K562 (cell line): ENCODE measurements around the gene FNDC11. TPM values are rescaled to one million over a fixed set of nuclear protein-coding genes. Genes with fewer than 3 reads are reported as not detected.
A peak's percentile ranks its signal among the peaks of the same experiment; 100 is the strongest.

Experiments
- ATAC-seq: fragments of 200-7000 bp; cut with Tn5 transposase; 3 replicates; pipeline ENCODE4 v1.9.1; 2020; ENCODE audit warnings: moderate library complexity
- BruUV-seq: library from RNA; stranded (reverse); fragments of 400-500 nt; replicated peaks from 2 replicates; lab custom pipeline; 2021; lab: Mats Ljungman, UMichigan
- CTCF ChIA-PET: fragments of 300-600 bp; formaldehyde crosslinking; extraction: SDS; loops from one replicate; lab custom pipeline; 2021; ENCODE audit warnings: low intra/inter-chr PET ratio; lab: Yijun Ruan, JAX
- POLR2A ChIA-PET: fragments of 300-600, 350-650 bp; sonication (Branson Sonifier 250); formaldehyde crosslinking; extraction: SDS; loops from one replicate; lab custom pipeline; 2021; ENCODE audit warnings: antibody characterized with exemption, inconsistent platforms; lab: Yijun Ruan, JAX
- DNase-seq, 4 experiments: peaks; one replicate each; pipeline versions ENCODE4 v3.0.0 to v3.0.0-alpha.2; 2011 to 2018; ENCODE audit warnings: low spot score in 3 of 4, mixed read lengths in 3 of 4; ENCODE audit errors: extremely low read depth in 1 of 4
- FAIRE-seq: peaks from 2 replicates; lab custom pipeline; 2011; peaks lifted over from hg19 to GRCh38; lab: Jason Lieb, UNC
- H2AFZ ChIP-seq: 2 replicates; pipeline ENCODE4 v1.6.0; 2011; ENCODE audit warnings: low read depth, low read length, control low read depth, inconsistent platforms
- H3K27ac ChIP-seq: fragments of 200-600 bp; 3 replicates; pipeline ENCODE4 v1.8.0; 2011; ENCODE audit warnings: low read depth, mild to moderate bottlenecking, control low read depth, inconsistent platforms, low read length, moderate library complexity, mixed read lengths; ENCODE audit errors: extremely low read depth
- H3K27me3 ChIP-seq, 2 experiments: fragments of 300-600 bp in 1 of 2; 2 replicates in 1 of 2; 3 replicates in 1 of 2; pipeline versions ENCODE4 v1.6.0 to v1.8.0; 2011; ENCODE audit warnings: inconsistent platforms in 2 of 2, low read length in 2 of 2, mild to moderate bottlenecking in 1 of 2, mixed read lengths in 1 of 2, moderate library complexity in 1 of 2; ENCODE audit not compliant: control insufficient read depth in 2 of 2, insufficient read depth in 2 of 2
- H3K36me3 ChIP-seq: fragments of 300-600 bp; 3 replicates; pipeline ENCODE4 v1.8.0; 2011; ENCODE audit warnings: mild to moderate bottlenecking, low read length, inconsistent platforms; ENCODE audit not compliant: control insufficient read depth, insufficient read depth
- H3K4me1 ChIP-seq, 2 experiments: fragments of 200-600 bp in 1 of 2; replicated peaks in 1 of 2; 2 replicates in 1 of 2; 3 replicates in 1 of 2; pipeline versions ENCODE4 v1.5.1 to v1.8.0; 2011; ENCODE audit warnings: inconsistent platforms in 2 of 2, low read length in 2 of 2, mild to moderate bottlenecking in 1 of 2, mixed read lengths in 1 of 2, moderate library complexity in 1 of 2; ENCODE audit not compliant: control insufficient read depth in 2 of 2, insufficient read depth in 2 of 2
- H3K4me2 ChIP-seq: 2 replicates; pipeline ENCODE4 v1.6.1; 2011; ENCODE audit warnings: low read length, control low read depth, inconsistent platforms, mixed read lengths; ENCODE audit not compliant: insufficient read depth
- H3K4me3 ChIP-seq: fragments of 200-600 bp; sonication (generic), shearing (Covaris generic); 2 replicates; pipeline ENCODE4 v1.5.1; 2016; ENCODE audit warnings: control low read depth, inconsistent platforms
- H3K79me2 ChIP-seq: fragments of 200-600 bp; 3 replicates; pipeline ENCODE4 v1.8.0; 2011; ENCODE audit warnings: low read length, inconsistent platforms; ENCODE audit not compliant: control insufficient read depth, insufficient read depth
- H3K9ac ChIP-seq, 2 experiments: 2 replicates each; pipeline versions ENCODE4 v1.6.0 to v1.6.1; 2011; ENCODE audit warnings: low read depth in 2 of 2, low read length in 2 of 2, control low read depth in 1 of 2, inconsistent platforms in 1 of 2, mild to moderate bottlenecking in 1 of 2, mixed read lengths in 1 of 2; ENCODE audit not compliant: insufficient read depth in 1 of 2
- H3K9me1 ChIP-seq: one replicate; pipeline ENCODE4 v1.6.0; 2011; ENCODE audit warnings: inconsistent platforms, mild to moderate bottlenecking, low read length, moderate library complexity; ENCODE audit not compliant: control insufficient read depth, insufficient read depth
- H3K9me3 ChIP-seq: replicated peaks from 2 replicates; pipeline ENCODE4 v1.5.1; 2011; ENCODE audit warnings: low read depth, low read length, inconsistent platforms; ENCODE audit not compliant: control insufficient read depth, insufficient read depth
- H4K20me1 ChIP-seq: replicated peaks from 2 replicates; pipeline ENCODE4 v1.6.1; 2011; ENCODE audit warnings: low read length, inconsistent platforms, mixed read lengths; ENCODE audit not compliant: control insufficient read depth, insufficient read depth
- BCLAF1 ChIP-seq, 2 experiments: fragments of 450-650 bp in 1 of 2; IDR thresholded peaks; 2 replicates each; pipeline ENCODE4 v1.6.1; 2011 to 2017; ENCODE audit warnings: low read depth in 2 of 2, antibody characterized with exemption in 1 of 2, borderline replicate concordance in 1 of 2, low read length in 1 of 2, mild to moderate bottlenecking in 1 of 2, mixed read lengths in 1 of 2; ENCODE audit not compliant: control insufficient read depth in 1 of 2
- KDM4B ChIP-seq, 2 experiments: fragments of 450-650 bp in 1 of 2; sonication (generic) in 1 of 2; IDR thresholded peaks; 2 replicates each; pipeline ENCODE4 v1.6.1; 2016 to 2017; ENCODE audit warnings: borderline replicate concordance in 2 of 2, antibody characterized with exemption in 1 of 2, low read depth in 1 of 2, mild to moderate bottlenecking in 1 of 2
- RBM14 ChIP-seq: fragments of 200-400 bp; formaldehyde crosslinking; IDR thresholded peaks from 2 replicates; pipeline ENCODE4 v1.6.1; 2018; ENCODE audit warnings: low read depth, mild to moderate bottlenecking, low read length, moderate library complexity, borderline replicate concordance; ENCODE audit not compliant: insufficient read depth
- TEAD4 ChIP-seq, 2 experiments: sonication (generic) in 1 of 2; formaldehyde crosslinking in 1 of 2; IDR thresholded peaks; 2 replicates each; pipeline versions ENCODE4 v1.6.1 to v1.8.0; 2012 to 2022; ENCODE audit warnings: borderline replicate concordance in 1 of 2, inconsistent platforms in 1 of 2, low read length in 1 of 2, mild to moderate bottlenecking in 1 of 2, missing genetic modification reagents in 1 of 2
- XRCC5 ChIP-seq: fragments of 200-400 bp; formaldehyde crosslinking; IDR thresholded peaks from 2 replicates; pipeline ENCODE4 v1.6.1; 2017; ENCODE audit warnings: low read depth, mild to moderate bottlenecking, low read length
- ZNF785 ChIP-seq: fragments of 250-450 bp; sonication (Bioruptor Pico); IDR thresholded peaks from 2 replicates; pipeline ENCODE4 v1.4.0; 2020; ENCODE audit warnings: mild to moderate bottlenecking
- WGBS: fragments of 100-300 bp; shearing (Covaris generic); methylation state at CpG from one replicate; pipeline ENCODE4 v1.1.6; 2016; ENCODE audit warnings: low coverage, mixed read lengths; ENCODE audit not compliant: insufficient coverage; ENCODE audit errors: missing lambda C conversion rate; 5-methylcytosine and 5-hydroxymethylcytosine counted together
- in situ Hi-C: fragments of 300-500 bp; cut with MboI; formaldehyde crosslinking; loops from 4 replicates; pipeline ENCODE4 v1.15.0; 2018; ENCODE audit warnings: inconsistent platforms, mixed read lengths
- intact Hi-C: fragments of 100-400 bp; cut with micrococcal nuclease; formaldehyde crosslinking; loops from 2 replicates; pipeline ENCODE4 v1.14.2; 2022
- polyA plus RNA-seq, 8 experiments: library from polyadenylated mRNA; depleted of rRNA in 4 of 8; stranded (reverse) in 5 of 8; unstranded in 3 of 8; fragments of >200 nt; fragmentation: Nextera tagmentation in 2 of 8; fragmentation: Illumina TruSeq in 1 of 8; extraction: Ambion mirVana in 2 of 8; extraction: Trizol in 1 of 8; gene quantifications; 2 replicates each; pipeline versions ENCODE4 v1.2.1 to v1.2.3, GENCODE V29; 2011 to 2014; ENCODE audit warnings: inconsistent platforms in 1 of 8, missing spikeins in 1 of 8
- total RNA-seq, 7 experiments: library from RNA; depleted of rRNA in 6 of 7; stranded (reverse); fragments of >200 nt in 6 of 7; fragmentation: Illumina TruSeq in 2 of 7; extraction: Trizol in 2 of 7; gene quantifications; 2 replicates each; pipeline versions ENCODE4 v1.2.1 to v1.2.3, GENCODE V29; 2011 to 2021; ENCODE audit warnings: low replicate concordance in 1 of 7

The FNDC11 gene
- total and polyA plus RNA-seq, 9 of the 15 experiments (the other 6 are each of a cell fraction or from before 2014, with no cell fraction given): 0.08 to 2.3 (median 0.64) TPM; not detected in 2

GRCh38 chr20:63533871-63534393 is 20.0 kb upstream of the FNDC11 start:
- TF ChIP-seq ZNF785 (CRISPR knock-in tag) (no peak), KDM4B (IDR thresholded peaks at IDR 0.05; ENCODE audit: borderline replicate concordance in 2 of 2, low read depth in 1 of 2) (no peak), BCLAF1 (IDR thresholded peaks at IDR 0.05; ENCODE audit: borderline replicate concordance in 1 of 2, control insufficient read depth in 1 of 2, low read depth in 2 of 2, low read length in 1 of 2) (no peak), TEAD4 (IDR thresholded peaks at IDR 0.05; ENCODE audit: low read length) (no peak), TEAD4 (CRISPR knock-in tag; IDR thresholded peaks at IDR 0.05; ENCODE audit: borderline replicate concordance) (no peak), RBM14 (no peak), XRCC5 (no peak)
- TF ChIP-seq, all 486 proteins: peak for 0
- BruUV-seq: no TSS peak
- H3K79me2 ChIP-seq: no peaks in the 10 kb centered on the region
- H3K36me3 ChIP-seq: no peaks in the 10 kb centered on the region
- DNase-seq: no peak
- peaks cover 6% of the 10 kb centered on the region; the same call in 1 of the 2 replicates for H4K20me1 ChIP-seq
- FAIRE-seq: no peak
- CTCF ChIA-PET: no interaction called here
- in situ Hi-C loops (no loop called here), intact Hi-C loops (loop anchor here (10.0 kb wide), 2 partner anchors 121 to 171 kb away; partner anchors contain the start of genes ARFRP1, RTEL1, STMN3 and ZGPAT)
- no peak; the same call in 2 of the 3 replicates for ATAC-seq
- peaks cover 6 to 80% of the 10 kb centered on the region in 2 experiments; a peak in 4 of 5 replicates for H3K4me1 ChIP-seq
- H3K27ac ChIP-seq: no peak overlapping the region
- H3K4me2 ChIP-seq: no peak overlapping the region
- H3K27me3 ChIP-seq: peaks cover 0 to 41% of the 10 kb centered on the region in 2 experiments; a peak in 3 of 5 replicates
- no peak overlapping the region for H2AFZ ChIP-seq
- POLR2A ChIA-PET: interaction anchor here (0.6 to 2.2 kb wide), 3 partner anchors 10 to 359 kb away, joined by 4 to 27 read pairs (median 6); partner anchors contain the start of gene PPDPF
- H3K4me3 ChIP-seq: no peak overlapping the region
- WGBS: 15% methylated on average over 21 of the region's 28 CpGs
- peak overlapping the region in 1 of 2 experiments; percentile 43; a peak in 1 of 4 replicates for H3K9ac ChIP-seq
- no peaks in the 10 kb centered on the region for H3K9me1 ChIP-seq
- no peaks in the 10 kb centered on the region for H3K9me3 ChIP-seq
